MG63 (cell line): Measurements from ENCODE around the gene PTCD3. TPM values are rescaled to one million over a fixed set of nuclear protein-coding genes. Genes with fewer than 3 reads are reported as not detected.

Experiments used
- DNase-seq: peaks from one replicate; pipeline ENCODE4 v3.0.0-alpha.2; 2020
- H3K27me3 ChIP-seq: fragments of 250-450 bp; sonication (Bioruptor Pico); 2 replicates; pipeline ENCODE4 v1.5.1; 2020; ENCODE audit warnings: mild to moderate bottlenecking, moderate library complexity
- H3K36me3 ChIP-seq: fragments of 250-450 bp; sonication (Bioruptor Pico); 2 replicates; pipeline ENCODE4 v1.5.1; 2020; ENCODE audit warnings: mild to moderate bottlenecking, moderate library complexity
- H3K4me3 ChIP-seq: fragments of 250-450 bp; sonication (Bioruptor Pico); 2 replicates; pipeline ENCODE4 v1.5.1; 2020; ENCODE audit warnings: mild to moderate bottlenecking, moderate library complexity
- H3K9me3 ChIP-seq: fragments of 250-450 bp; sonication (Bioruptor Pico); 2 replicates; pipeline ENCODE4 v1.5.1; 2020; ENCODE audit warnings: mild to moderate bottlenecking, moderate library complexity
- total RNA-seq: library from RNA; depleted of rRNA; stranded (reverse); fragments of >200 nt; shearing (Covaris generic); gene quantifications from 2 replicates; pipeline ENCODE4 v1.2.3, GENCODE V29; 2014; ENCODE audit warnings: low replicate concordance

The PTCD3 gene
- total RNA-seq, 1 experiment from 2014 or later, result 50.6 TPM

DNA sequence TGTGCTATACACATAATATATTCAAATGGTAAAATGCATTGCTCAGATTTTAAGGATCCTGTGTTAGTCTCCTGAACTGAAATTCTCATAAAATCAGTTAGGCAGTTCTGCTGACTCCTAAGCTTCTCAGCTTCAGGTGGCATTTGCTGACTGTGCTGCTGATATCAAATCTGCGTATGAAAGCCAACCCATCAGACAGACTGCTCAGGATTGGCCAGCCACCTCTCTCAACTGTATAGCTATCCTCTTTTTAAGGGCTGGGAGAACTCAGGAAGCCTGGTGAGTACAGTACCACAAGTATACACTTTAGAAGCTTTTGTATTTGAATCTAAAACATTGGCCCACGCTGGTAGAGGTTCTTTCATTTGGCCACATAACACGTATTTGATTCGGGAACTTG lies 28.7 kb downstream of the PTCD3 start:
- H3K36me3 ChIP-seq, result peaks cover 93% of the 10 kb centered on the region
- no peak overlapping the region for H3K4me3 ChIP-seq
- no peaks in the 10 kb centered on the region for H3K9me3 ChIP-seq
- DNase-seq, result no peak
- no peaks in the 10 kb centered on the region for H3K27me3 ChIP-seq

DNA sequence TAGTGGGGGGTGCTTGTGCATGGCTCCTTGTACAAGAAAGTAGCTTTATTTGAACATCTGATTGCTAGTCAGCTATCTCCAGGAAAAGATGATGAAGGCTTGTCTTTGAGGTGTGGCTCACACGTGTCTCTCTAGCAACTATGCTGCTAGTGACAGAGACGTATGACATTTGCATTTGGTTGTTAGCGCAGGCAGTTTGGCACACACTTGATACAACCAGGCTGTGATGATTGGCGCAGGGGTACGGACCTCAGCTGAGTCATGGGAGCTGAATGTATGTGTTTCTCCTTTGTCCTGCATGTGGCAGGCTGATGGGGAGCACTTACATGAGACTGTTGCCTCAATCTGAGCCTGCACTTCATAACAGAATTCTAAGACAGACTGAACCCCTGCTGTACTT lies 29.6 kb downstream of the PTCD3 start:
- Histone ChIP-seq H3K36me3 (peaks cover 92% of the 10 kb centered on the region), H3K4me3 (no peak overlapping the region), H3K27me3 (no peaks in the 10 kb centered on the region), H3K9me3 (no peaks in the 10 kb centered on the region)
- no peak for DNase-seq

DNA sequence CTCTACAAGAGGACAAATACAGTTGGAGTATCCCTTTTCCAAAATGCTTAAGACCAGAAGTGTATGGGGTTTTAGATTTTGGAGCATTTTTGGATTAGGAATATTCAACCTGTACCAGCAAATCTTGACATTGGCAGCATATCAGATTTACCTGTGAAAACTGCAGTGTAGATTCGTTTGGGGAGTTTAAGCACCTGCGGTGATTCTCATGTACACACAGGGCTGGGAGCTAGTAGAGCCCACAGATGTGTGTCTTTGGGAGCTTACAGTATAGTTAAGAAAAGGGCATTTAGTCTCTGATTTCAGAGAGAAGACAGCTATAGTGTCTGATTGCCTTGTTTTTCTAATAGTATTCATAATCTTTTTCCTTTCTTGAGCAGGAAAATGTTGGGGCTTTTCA lies 30.1 kb downstream of the PTCD3 start:
- no peak for DNase-seq
- Histone ChIP-seq H3K36me3 (peaks cover 91% of the 10 kb centered on the region), H3K4me3 (no peak overlapping the region), H3K27me3 (no peaks in the 10 kb centered on the region), H3K9me3 (no peaks in the 10 kb centered on the region)

DNA sequence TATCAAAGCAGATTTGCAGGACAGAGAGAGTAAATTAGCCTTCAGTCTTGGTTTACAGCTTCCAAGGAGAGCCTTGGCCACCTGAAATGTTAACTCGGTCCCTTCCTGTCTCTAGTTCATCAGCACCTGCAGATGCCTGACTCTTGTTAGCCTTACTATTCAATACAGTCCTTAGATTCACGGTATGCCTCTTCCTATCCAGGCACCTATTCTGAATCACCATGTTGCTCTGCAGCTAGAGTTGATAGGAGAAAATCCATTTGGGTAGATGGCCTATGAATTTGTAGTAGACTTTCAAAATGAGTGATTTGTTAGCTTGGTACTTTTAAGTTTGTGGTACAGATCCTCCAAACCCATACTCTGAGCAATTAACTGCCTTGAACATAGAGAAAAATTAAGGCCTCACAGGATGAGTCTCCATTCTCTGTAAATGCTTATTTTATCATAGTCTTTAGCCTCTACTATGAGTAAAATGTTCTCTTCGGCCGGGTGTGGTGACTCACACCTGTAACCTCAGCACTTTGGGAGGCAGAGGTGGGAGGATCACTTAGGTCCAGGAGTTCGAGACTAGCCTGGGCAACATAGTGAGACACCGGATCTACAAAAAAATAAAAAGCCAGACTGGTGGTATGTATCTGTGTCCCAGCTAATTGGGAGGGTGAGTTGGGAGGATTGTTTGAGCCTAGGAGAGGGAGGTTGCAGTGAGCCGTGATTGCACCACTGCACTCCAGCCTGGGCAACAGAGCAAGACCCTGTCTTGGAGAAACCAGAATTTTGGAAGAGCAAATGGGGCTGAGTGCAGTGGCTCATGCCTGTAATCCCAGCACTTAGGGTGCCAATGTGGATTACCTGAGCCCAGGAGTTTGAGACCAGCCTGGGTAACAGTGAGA lies 32.9 kb downstream of the PTCD3 start:
- no peak for DNase-seq
- H3K36me3 ChIP-seq, result peaks cover 81% of the 10 kb centered on the region
- H3K4me3 ChIP-seq, result no peak overlapping the region
- H3K9me3 ChIP-seq, result no peaks in the 10 kb centered on the region
- H3K27me3 ChIP-seq, result no peaks in the 10 kb centered on the region

DNA sequence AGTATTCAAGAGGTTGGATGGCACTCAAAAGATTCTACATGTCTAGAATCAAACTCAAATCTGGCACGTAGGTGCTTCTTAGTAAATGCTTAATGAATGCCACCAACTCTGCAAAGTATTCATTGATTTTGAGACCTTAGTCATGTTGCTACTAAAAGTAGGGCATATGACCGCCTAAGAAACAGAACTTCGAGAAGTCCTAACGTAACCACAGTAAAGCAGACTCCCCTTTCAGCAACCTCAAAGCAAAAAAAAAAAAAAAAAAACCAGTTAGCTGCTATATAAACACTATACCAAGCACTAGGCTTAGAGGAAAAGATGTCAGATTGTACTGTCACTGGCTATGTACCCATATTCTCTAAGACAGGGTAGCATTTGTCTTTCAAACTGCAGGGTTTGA lies 33.9 kb downstream of the PTCD3 start:
- Histone ChIP-seq H3K36me3 (peaks cover 79% of the 10 kb centered on the region), H3K27me3 (no peaks in the 10 kb centered on the region), H3K9me3 (no peaks in the 10 kb centered on the region), H3K4me3 (no peak overlapping the region)
- no peak for DNase-seq

DNA sequence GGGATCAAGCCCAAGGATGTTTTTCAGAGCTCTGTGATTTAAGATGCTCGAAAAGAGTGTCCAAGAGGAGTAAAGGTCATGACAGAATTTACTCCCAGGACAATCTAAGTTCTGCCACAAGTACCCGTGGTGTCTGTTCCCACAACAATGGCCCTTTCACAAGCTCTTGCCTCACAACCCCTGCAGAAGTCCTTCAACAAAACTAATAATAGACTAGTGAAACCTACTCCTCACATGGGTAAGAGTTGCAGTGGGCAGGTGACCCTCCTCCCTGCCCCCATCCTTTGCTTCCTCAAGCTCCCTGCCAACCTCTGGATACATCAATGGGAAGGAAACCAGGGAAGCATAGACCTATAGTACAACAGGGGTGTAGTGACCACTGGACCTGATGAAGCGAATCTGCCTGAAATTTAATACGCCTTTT lies 34.9 kb downstream of the PTCD3 start:
- Histone ChIP-seq H3K9me3 (no peaks in the 10 kb centered on the region), H3K36me3 (peaks cover 78% of the 10 kb centered on the region), H3K27me3 (no peaks in the 10 kb centered on the region), H3K4me3 (no peak overlapping the region)
- DNase-seq, result no peak

DNA sequence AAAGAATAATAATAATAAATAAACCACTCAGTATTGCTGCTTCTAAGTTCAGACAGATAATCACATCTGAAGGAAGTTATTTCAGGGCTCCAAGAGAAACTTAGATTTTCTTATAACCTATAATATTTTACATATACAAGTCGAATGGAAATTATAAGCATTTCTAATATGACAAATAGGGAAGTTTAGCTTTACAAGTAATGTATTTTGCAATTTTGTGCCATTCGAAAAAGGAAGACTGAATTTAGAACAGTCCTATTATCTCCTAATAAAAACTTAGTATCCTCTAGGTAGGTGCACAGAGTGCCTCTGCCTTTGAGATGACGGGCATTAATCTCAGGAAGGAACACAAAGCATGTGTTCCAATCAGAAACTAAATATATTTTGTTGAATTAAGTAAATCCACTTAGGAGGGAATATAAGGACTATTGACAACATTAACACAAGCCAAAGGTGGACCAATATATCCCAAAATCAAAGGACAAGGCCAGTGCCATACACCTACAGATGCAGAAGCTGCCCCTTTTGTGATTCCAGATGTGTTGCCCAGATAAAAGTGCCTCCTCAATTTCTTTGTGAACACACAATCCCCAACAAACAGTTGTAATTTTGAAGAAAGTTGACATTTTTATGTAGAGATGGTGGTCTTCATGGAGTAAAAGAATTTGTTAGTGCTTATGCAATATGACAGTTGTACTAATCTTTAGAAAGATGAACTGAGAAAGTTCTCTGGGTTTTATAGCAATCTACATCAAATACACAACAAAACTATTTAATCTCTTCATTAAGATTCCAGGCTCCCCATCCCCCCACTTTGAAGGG lies 36.6 kb downstream of the PTCD3 start:
- no peaks in the 10 kb centered on the region for H3K27me3 ChIP-seq
- no peak for DNase-seq
- H3K36me3 ChIP-seq, result peaks cover 76% of the 10 kb centered on the region
- no peaks in the 10 kb centered on the region for H3K9me3 ChIP-seq
- H3K4me3 ChIP-seq, result no peak overlapping the region

DNA sequence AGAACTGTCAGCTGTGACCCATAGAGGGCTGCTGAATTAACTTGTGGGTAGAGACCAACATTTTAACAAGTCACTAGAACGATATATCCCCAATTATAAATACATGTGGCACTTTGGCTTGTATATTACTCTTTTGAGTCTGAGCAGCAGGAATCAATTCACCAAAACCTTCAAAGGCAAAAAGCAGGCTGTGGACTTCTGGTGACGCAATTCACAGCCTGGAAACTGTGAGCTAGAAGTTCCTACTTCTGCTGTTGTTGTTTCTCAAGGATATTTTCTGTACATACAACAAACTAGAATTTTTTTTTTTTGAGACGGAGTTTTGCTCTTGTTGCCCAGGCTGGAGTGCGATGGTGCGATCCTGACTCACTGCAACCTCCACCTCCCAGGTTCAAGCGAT lies 37.3 kb downstream of the PTCD3 start:
- Histone ChIP-seq H3K27me3 (no peaks in the 10 kb centered on the region), H3K36me3 (peaks cover 75% of the 10 kb centered on the region), H3K4me3 (no peak overlapping the region), H3K9me3 (no peaks in the 10 kb centered on the region)
- DNase-seq, result no peak

DNA sequence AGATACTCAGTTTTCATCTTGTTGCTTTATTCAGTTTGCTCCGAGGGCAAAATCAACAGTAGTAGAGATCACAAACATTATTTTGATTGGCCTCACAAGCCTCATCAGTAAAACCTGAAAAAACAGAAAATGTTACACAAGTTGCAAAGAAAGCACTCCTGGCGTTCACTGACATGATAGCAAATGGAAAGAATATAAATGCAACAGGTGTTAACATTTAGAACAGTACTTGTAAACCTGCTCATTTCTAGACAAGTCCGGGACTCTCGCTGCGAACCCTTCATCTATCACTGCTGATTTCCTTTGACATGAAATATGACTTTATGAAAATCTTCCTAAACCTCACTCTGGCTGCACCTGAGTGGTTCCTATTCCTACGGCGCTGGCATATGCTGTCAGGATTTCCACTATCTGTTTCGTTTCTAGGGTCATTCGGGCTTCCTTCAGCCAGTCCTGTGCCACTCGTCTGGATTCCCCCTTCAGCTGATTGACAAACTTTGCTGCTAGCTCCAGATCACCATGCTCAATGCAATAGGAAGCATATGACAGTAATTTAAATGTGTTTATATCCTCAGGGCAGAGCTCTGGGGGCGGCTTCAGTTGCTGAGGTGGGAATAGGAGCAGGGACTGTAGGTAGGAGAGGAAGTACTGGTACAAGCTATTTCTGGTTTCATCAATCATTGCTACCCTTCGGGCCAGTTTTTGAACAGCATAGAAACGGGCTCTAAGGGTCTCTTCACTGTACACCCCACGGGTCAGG lies 38.1 kb downstream of the PTCD3 start:
- Histone ChIP-seq H3K36me3 (peaks cover 72% of the 10 kb centered on the region), H3K9me3 (no peaks in the 10 kb centered on the region), H3K27me3 (no peaks in the 10 kb centered on the region), H3K4me3 (no peak overlapping the region)
- no peak for DNase-seq

DNA sequence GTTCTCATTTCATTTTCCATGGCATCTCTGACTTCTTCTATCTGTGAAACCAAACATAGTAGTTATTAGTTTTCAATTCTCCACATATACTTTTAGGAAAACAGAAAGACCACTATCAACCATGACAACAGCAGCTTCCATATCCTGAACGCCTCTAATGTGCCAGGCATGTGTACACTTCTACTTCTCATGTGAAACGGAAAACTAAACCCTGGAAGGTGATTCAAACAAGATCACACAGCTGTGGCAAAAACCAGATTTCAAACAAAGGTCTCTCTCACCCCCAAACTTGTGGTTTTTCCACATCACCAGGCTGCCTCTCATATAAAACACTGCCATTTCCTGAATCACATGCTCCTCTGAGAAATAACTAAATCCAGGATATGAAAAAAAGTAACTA lies 41.8 kb downstream of the PTCD3 start:
- no peak for DNase-seq
- no peaks in the 10 kb centered on the region for H3K9me3 ChIP-seq
- H3K4me3 ChIP-seq, result no peak overlapping the region
- H3K27me3 ChIP-seq, result no peaks in the 10 kb centered on the region
- peaks cover 71% of the 10 kb centered on the region for H3K36me3 ChIP-seq

DNA sequence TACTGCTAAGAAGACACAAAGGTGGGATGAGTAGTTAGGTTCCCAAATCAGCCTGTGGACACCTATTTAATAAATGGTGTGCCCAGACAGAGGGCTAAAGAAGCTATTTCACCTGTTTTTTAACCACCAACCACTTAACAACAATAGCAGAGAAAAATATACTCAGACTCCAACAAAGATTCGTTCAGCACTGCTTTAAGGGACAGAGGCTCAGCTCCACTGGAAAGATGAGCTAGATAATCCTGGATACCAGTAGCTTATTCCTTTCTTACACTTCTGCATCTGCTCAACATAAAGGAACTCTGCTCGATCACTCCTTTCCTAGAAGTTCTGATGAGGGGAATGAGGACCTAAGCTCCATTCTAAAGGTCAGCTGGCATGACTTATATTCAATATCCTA lies 44.5 kb downstream of the PTCD3 start:
- no peaks in the 10 kb centered on the region for H3K27me3 ChIP-seq
- no peaks in the 10 kb centered on the region for H3K9me3 ChIP-seq
- no peak overlapping the region for H3K4me3 ChIP-seq
- DNase-seq, result no peak
- peaks cover 62% of the 10 kb centered on the region for H3K36me3 ChIP-seq

DNA sequence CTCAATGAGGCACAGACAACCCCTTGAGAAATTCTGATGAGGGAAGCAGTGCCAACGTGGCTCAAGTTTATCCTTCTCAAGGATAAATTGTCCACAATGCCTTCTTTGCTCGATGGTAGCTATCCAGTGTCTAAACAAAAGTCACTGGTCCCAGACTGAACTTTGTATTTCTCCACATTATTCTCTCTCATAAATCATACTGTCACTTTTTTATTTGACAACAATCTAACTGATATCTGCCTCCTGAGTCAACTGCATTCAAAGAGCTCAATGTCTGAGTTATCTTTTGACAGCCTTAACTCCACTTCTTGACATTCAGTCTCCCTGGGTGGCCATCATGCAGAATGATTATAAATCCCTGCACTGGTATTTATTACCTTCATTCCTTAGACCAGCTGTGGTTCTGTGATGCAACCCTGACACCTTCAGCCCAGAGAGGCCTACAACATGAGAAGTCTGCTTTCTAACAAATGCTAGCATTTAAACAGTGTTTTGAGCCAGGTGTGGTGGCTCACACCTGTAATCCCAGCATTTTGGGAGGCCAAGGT lies 51.0 kb downstream of the PTCD3 start:
- Histone ChIP-seq H3K4me3 (no peak overlapping the region), H3K36me3 (peaks cover 59% of the 10 kb centered on the region), H3K9me3 (no peaks in the 10 kb centered on the region), H3K27me3 (no peaks in the 10 kb centered on the region)
- no peak for DNase-seq

DNA sequence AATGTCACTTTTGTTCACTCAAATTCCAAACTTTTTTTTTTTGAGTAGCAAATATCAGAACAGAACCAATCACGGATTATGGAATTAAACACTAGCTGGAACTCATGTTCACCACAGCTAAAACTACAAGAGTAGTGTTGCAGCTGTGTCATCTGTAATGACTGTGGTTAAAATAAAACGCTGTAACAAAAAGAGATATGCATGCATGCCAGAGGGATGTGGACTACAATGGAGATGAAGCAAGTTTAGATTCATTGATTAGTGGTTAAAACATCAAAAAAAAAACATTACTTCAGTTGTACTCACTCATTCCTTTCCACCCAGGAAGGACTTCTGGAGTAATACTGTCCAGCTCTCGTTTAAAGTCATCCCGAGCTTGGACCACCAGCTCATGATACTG lies 52.3 kb downstream of the PTCD3 start:
- Histone ChIP-seq H3K9me3 (no peaks in the 10 kb centered on the region), H3K36me3 (peaks cover 69% of the 10 kb centered on the region), H3K27me3 (no peaks in the 10 kb centered on the region), H3K4me3 (no peak overlapping the region)
- no peak for DNase-seq

DNA sequence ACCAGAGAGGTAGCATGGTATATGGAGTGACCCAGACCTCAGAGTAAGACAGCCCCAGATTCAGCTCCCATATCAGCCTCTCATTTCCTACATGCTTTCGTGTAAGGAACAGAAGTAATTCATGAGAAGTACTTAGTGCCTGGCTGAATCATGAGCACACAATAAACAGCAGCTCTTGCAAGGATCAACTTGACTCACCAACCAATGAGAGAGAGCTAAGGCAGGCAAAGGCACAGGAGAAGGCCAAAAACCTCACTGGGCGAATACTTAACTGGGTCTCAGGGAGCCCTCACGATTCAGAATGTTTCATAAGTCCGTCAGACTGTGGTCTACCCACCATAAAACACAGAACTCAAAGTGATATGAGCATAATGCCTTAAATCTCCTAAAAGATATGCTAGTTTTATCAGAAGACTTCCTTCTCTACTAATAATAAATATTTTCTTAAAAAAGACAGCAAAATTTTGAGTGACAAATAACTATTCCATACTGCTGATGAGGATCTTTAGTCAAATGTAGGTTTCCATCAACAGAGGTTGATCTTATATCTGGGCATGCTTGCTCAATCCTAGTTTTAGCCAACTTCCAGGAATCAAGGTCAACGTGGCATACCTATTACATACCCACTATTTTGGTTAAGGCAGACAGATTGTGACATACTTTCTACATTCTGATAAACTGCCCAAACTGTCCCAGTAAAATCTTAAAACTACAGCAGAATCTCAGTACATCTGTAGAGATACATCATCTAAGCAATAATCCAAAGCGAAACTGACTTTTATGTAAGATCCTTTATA lies 54.3 kb downstream of the PTCD3 start:
- Histone ChIP-seq H3K9me3 (no peaks in the 10 kb centered on the region), H3K27me3 (no peaks in the 10 kb centered on the region), H3K36me3 (peaks cover 78% of the 10 kb centered on the region), H3K4me3 (no peak overlapping the region)
- no peak for DNase-seq

DNA sequence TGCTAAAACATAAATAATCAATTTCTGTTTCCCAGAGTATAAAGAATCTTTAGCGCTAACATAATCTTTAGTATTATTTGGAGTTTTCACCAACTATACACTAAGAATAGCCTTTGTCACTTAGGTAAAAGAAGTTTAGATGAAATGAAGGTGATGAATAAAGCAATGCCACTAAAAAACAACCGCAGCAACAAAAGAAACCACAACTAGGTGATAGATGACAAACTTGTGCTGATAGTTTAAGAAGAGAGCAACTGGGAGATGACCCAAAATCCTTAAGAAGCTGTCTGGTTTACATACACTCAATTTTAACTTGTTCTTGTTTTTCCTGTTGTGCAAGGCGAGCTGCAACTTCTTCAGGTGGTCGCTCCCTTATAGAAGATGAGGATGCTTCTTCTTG lies 64.4 kb downstream of the PTCD3 start:
- DNase-seq, result no peak
- H3K9me3 ChIP-seq, result no peaks in the 10 kb centered on the region
- H3K36me3 ChIP-seq, result peaks cover 67% of the 10 kb centered on the region
- H3K4me3 ChIP-seq, result no peak overlapping the region
- H3K27me3 ChIP-seq, result no peaks in the 10 kb centered on the region

DNA sequence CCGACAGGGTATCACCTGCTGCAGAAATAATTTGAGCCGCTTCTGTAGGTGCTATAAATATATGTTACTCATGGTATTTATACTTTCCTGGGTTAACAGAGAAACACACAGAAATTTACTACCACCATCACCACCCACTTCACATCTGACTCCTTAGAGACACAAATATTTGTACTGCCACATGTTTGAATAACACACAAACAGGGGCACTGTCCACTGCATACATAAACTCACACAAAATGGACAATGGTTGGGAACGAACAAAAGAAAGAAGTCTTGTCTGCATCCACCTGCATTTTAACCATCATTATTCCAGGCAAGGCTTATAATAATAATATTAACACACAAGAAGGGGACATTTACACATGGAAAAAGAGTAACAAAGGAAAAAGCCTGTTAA lies 65.3 kb downstream of the PTCD3 start:
- Histone ChIP-seq H3K4me3 (no peak overlapping the region), H3K9me3 (no peaks in the 10 kb centered on the region), H3K27me3 (no peaks in the 10 kb centered on the region), H3K36me3 (peaks cover 62% of the 10 kb centered on the region)
- no peak for DNase-seq
